H1 (cell line): ENCODE measurements around the gene ANO6. TPM values are rescaled to one million over a fixed set of nuclear protein-coding genes. Genes with fewer than 3 reads are reported as not detected.

ENCODE experiments used
- CHD7 ChIP-seq: fragments of 300-600 bp; sonication (generic); IDR thresholded peaks from 2 replicates; pipeline ENCODE4 v1.7.1; 2012; ENCODE audit warnings: low read length, moderate library complexity, mild to moderate bottlenecking, inconsistent platforms; ENCODE audit not compliant: insufficient replicate concordance
- CTBP2 ChIP-seq: IDR thresholded peaks from 2 replicates; pipeline ENCODE4 v1.7.0; 2011; ENCODE audit warnings: borderline replicate concordance, mild to moderate bottlenecking, moderate library complexity, mixed read lengths, low read length; ENCODE audit not compliant: insufficient read depth, insufficient read length
- NRF1 ChIP-seq: IDR thresholded peaks from 2 replicates; pipeline ENCODE4 v1.6.1; 2011; ENCODE audit warnings: mild to moderate bottlenecking, low read depth, low read length, improper control_type of control experiment
- SRF ChIP-seq: IDR thresholded peaks from 2 replicates; pipeline ENCODE4 v1.6.1; 2011; ENCODE audit warnings: mild to moderate bottlenecking, low read depth, low read length, moderate library complexity
- polyA plus RNA-seq, 7 experiments: library from polyadenylated mRNA; depleted of rRNA in 3 of 7; stranded (reverse) in 5 of 7; unstranded in 2 of 7; fragments of >200 nt in 5 of 7; fragments of 200-250 nt in 2 of 7; gene quantifications; 1 replicate in 5 of 7; 2 replicates in 1 of 7; 4 replicates in 1 of 7; pipeline versions ENCODE4 v1.2.1 to v1.2.3, GENCODE V29; 2011 to 2013; ENCODE audit warnings: missing spikeins in 2 of 7, mixed read lengths in 2 of 7
- total RNA-seq: library from RNA; stranded (reverse); fragmentation: NEBNext Ultra II Directional; extraction: Animal tissue kit (Norgen Biotek cat#: 25700); gene quantifications from 2 replicates; pipeline ENCODE4 v1.2.1, GENCODE V29; 2021

ANO6 gene
- total and polyA plus RNA-seq, 2 of the 8 experiments (the other 6 are each of a cell fraction or from before 2014, with no cell fraction given): 15.1 to 39.7 TPM

DNA sequence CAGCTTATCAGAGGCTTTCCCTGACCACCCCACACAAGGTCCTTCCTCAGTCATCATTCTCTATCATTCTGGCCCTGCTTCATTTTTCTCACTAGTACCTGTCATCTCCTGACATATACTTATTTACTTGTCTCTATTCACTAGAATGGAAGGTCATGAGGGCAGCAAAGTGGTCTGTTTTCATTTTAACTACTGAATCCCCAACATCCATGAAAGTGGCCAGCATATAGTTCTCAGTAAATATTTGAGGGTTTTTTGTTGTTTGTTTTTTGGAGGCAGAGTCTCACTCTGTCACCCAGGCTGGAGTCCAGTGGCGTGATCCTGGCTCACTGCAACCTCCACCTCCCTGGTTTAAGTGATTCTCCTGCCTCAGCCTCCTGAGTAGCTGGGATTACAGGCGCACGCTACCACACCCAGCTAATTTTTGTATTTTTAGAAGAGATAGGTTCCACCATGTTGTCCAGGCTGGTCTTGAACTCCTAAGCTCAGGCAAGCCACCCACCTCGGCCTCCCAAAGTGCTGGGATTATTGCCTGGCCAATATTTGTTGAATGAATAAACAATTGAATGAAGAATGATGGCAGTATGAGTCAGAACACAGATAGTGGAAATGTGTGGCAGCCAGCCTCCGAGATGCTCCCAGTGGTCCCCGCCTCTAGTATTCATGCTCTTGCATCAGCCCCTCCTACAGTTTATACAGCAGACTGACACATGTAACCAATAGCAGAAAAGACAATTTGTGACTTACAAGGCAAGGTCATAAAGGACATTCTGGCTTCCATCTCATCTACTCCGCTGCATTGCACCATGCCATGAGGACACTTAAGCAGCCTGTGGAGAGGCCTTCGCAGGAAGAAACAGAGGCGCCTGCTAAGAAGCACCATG, 7.0 kb upstream of the ANO6 start (continued):
- TF ChIP-seq CHD7 (no peak), SRF (no peak), NRF1 (no peak), CTBP2 (no peak)
